ENCODE results near the gene NBEA.
"Not testable (repeated sequence)": the region's sequence is repeated elsewhere in the genome, so short reads cannot be mapped to it uniquely, and the experiment has no call there.

NBEA gene

GRCh38 chr13:34941835-34942731, at the start of gene NBEA:
NBEA (plus strand) TSS chr13:34942270; CDS start chr13:34942821, 551 bp downstream.
- peak; percentile 70 for DNase-seq (ENCODE audit: low read depth, low spot score)

GRCh38 chr13:34894756-34895155, 47.3 kb upstream of the NBEA start:
- DNase-seq (ENCODE audit: low read depth, low spot score), result no peak

- no peak for DNase-seq (ENCODE audit: low read depth, low spot score)
Measured at GRCh38 chr13:34897220-34897619, 44.9 kb upstream of the NBEA start.

GRCh38 chr13:34899888-34900287, 42.2 kb upstream of the NBEA start:
- no peak for DNase-seq (ENCODE audit: low read depth, low spot score)

GRCh38 chr13:34900288-34900739, 41.8 kb upstream of the NBEA start:
- DNase-seq (ENCODE audit: low read depth, low spot score), result peak; percentile 91

- DNase-seq (ENCODE audit: low read depth, low spot score), result no peak
Measured at GRCh38 chr13:34901572-34901971, 40.5 kb upstream of the NBEA start.

GRCh38 chr13:34911159-34911558, 30.9 kb upstream of the NBEA start:
- DNase-seq (ENCODE audit: low read depth, low spot score), result no peak

GRCh38 chr13:34913040-34913439, 29.0 kb upstream of the NBEA start:
- peak; percentile 76 for DNase-seq (ENCODE audit: low read depth, low spot score)

GRCh38 chr13:34914416-34914815, 27.7 kb upstream of the NBEA start:
- DNase-seq (ENCODE audit: low read depth, low spot score), result peak; percentile 80

GRCh38 chr13:34926508-34926907, 15.6 kb upstream of the NBEA start:
- DNase-seq (ENCODE audit: low read depth, low spot score), result no peak

GRCh38 chr13:34928676-34929075, 13.4 kb upstream of the NBEA start:
- DNase-seq (ENCODE audit: low read depth, low spot score), result not testable (repeated sequence)

GRCh38 chr13:34931572-34931971, 10.5 kb upstream of the NBEA start:
- no peak for DNase-seq (ENCODE audit: low read depth, low spot score)

- no peak for DNase-seq (ENCODE audit: low read depth, low spot score)
Measured at GRCh38 chr13:34933349-34933748, 8.7 kb upstream of the NBEA start.

- DNase-seq (ENCODE audit: low read depth, low spot score), result no peak
Measured at GRCh38 chr13:34933786-34934185, 8.3 kb upstream of the NBEA start.

GRCh38 chr13:34935841-34936240, 6.2 kb upstream of the NBEA start:
- DNase-seq (ENCODE audit: low read depth, low spot score), result no peak

- DNase-seq (ENCODE audit: low read depth, low spot score), result no peak
Measured at GRCh38 chr13:34939771-34940170, 2.3 kb upstream of the NBEA start.

GRCh38 chr13:34941436-34941834, 635 bp upstream of the NBEA start:
- no peak for DNase-seq (ENCODE audit: low read depth, low spot score)

GRCh38 chr13:34942732-34943435, 814 bp downstream of the NBEA start:
- DNase-seq (ENCODE audit: low read depth, low spot score), result no peak

- no peak for DNase-seq (ENCODE audit: low read depth, low spot score)
Measured at GRCh38 chr13:34943436-34944273, 1.6 kb downstream of the NBEA start.

GRCh38 chr13:34944274-34944634, 2.2 kb downstream of the NBEA start:
- no peak for DNase-seq (ENCODE audit: low read depth, low spot score)

- no peak for DNase-seq (ENCODE audit: low read depth, low spot score)
Measured at GRCh38 chr13:34944751-34945150, 2.7 kb downstream of the NBEA start.

GRCh38 chr13:34951528-34951927, 9.5 kb downstream of the NBEA start:
- no peak for DNase-seq (ENCODE audit: low read depth, low spot score)

All from iPS DF 19.7 (cell line).